Naive B cell (primary cell): ENCODE results near the gene ELANE. TPM values are rescaled to one million over a fixed set of nuclear protein-coding genes. Genes with fewer than 3 reads are reported as not detected.
"Not testable (repeated sequence)": the region's sequence is repeated elsewhere in the genome, so short reads cannot be mapped to it uniquely, and the experiment has no call there.

Experiments used
- ATAC-seq, 2 donors: fragments of 150-1000 bp; cut with Tn5 transposase; 2 replicates each; pipeline ENCODE4 v1.10.0; 2021; ENCODE audit warnings: low read depth in 2 of 2, mild to moderate bottlenecking in 2 of 2, moderate library complexity in 2 of 2
- DNase-seq: peaks from one replicate; pipeline ENCODE4 v3.0.0; 2022
- H3K27ac Mint-ChIP-seq, 6 donors: one replicate each; pipeline ENCODE4 v1.8.0; 2020 to 2022; ENCODE audit warnings: mild to moderate bottlenecking in 6 of 6, mixed read lengths in 6 of 6, moderate library complexity in 5 of 6, inconsistent platforms in 2 of 6
- H3K27me3 Mint-ChIP-seq, 3 donors: one replicate each; pipeline ENCODE4 v1.8.0; 2021 to 2022; ENCODE audit warnings: mixed read lengths in 3 of 3, mild to moderate bottlenecking in 1 of 3
- H3K36me3 Mint-ChIP-seq, 2 donors: one replicate each; pipeline ENCODE4 v1.8.0; 2020 to 2022; ENCODE audit warnings: mixed read lengths in 2 of 2, inconsistent platforms in 1 of 2, mild to moderate bottlenecking in 1 of 2
- H3K4me1 Mint-ChIP-seq, 3 donors: one replicate each; pipeline ENCODE4 v1.8.0; 2020 to 2022; ENCODE audit warnings: mixed read lengths in 3 of 3, inconsistent platforms in 1 of 3, mild to moderate bottlenecking in 1 of 3, moderate library complexity in 1 of 3
- H3K4me3 Mint-ChIP-seq, 8 donors: one replicate each; pipeline ENCODE4 v1.8.0; 2020 to 2022; ENCODE audit warnings: mild to moderate bottlenecking in 8 of 8, mixed read lengths in 8 of 8, moderate library complexity in 8 of 8, inconsistent platforms in 2 of 8
- H3K9me3 Mint-ChIP-seq, 7 donors: one replicate each; pipeline ENCODE4 v1.8.0; 2020 to 2022; ENCODE audit warnings: mixed read lengths in 7 of 7, mild to moderate bottlenecking in 5 of 7, inconsistent platforms in 2 of 7, moderate library complexity in 1 of 7
- polyA plus RNA-seq, 6 donors: library from polyadenylated mRNA; unstranded; fragments of 300-500 nt; fragmentation: Illumina TruSeq; gene quantifications; one replicate each; pipeline ENCODE4 v1.2.3, GENCODE V29; 2021; ENCODE audit warnings: low read depth in 6 of 6

The ELANE gene
- polyA plus RNA-seq, 6 donors from 2014 or later: not detected

DNA sequence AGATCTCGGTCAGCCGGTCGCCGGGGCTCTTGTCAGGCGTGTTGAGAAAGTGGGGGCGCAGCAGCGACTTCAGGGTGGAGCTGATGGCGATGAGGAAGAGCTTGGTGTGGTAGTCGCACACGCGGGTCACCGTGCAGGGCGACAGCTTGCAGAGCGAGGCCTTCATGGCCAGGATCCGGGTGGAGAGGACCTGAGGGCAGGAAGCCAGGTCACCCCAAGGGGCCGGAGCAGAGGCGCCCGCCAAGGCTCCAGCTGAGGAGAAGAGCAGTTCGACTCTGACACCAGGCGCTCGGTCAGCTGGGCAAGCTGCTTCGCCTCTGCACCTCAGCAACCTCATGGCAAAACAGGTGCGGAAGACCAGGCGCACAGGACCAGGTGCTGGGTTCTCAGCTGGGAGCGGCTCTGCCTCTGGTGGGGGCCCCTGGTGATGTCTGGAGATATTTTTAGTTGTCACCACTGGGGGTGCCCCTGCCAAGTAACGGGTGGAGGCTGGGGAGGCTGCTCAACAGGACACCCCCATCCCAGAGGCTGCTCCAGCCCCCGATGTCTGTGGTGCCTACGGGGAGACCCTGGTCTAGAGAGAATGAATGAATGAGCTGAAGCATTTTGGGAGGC is 23.3 kb downstream of the ELANE start:
- Mint-ChIP-seq H3K4me3 (peak overlapping the region in 1 of 8 donors; percentile 20), H3K9me3 (no peaks in the 10 kb centered on the region), H3K36me3 (peaks cover 0 to 4% of the 10 kb centered on the region in 2 donors), H3K4me1 (peaks cover 8 to 14% (median 11%) of the 10 kb centered on the region in 3 donors), H3K27me3 (no peaks in the 10 kb centered on the region), H3K27ac (peak overlapping the region in 1 of 6 donors; percentile 49)
- DNase-seq (no peak), ATAC-seq (no peak)

- ATAC-seq: no peak
- H3K9me3 Mint-ChIP-seq: no peaks in the 10 kb centered on the region
- no peaks in the 10 kb centered on the region for H3K36me3 Mint-ChIP-seq
- DNase-seq: no peak
- H3K4me1 Mint-ChIP-seq: peaks cover 8 to 14% (median 10%) of the 10 kb centered on the region in 3 donors
- H3K4me3 Mint-ChIP-seq: no peak overlapping the region
- H3K27ac Mint-ChIP-seq: peak overlapping the region in 2 of 6 donors; percentile 16 to 71
- no peaks in the 10 kb centered on the region for H3K27me3 Mint-ChIP-seq
These were observed 24.0 kb downstream of the ELANE start for GRCh38 chr19:876089-876488.

GRCh38 chr19:876780-877314 is 24.7 kb downstream of the ELANE start:
- no peak for DNase-seq
- ATAC-seq: no peak
- no peaks in the 10 kb centered on the region for H3K27me3 Mint-ChIP-seq
- no peak overlapping the region for H3K27ac Mint-ChIP-seq
- H3K4me1 Mint-ChIP-seq: peaks cover 8 to 14% (median 10%) of the 10 kb centered on the region in 3 donors
- no peaks in the 10 kb centered on the region for H3K36me3 Mint-ChIP-seq
- no peak overlapping the region for H3K4me3 Mint-ChIP-seq
- H3K9me3 Mint-ChIP-seq: no peaks in the 10 kb centered on the region

DNA sequence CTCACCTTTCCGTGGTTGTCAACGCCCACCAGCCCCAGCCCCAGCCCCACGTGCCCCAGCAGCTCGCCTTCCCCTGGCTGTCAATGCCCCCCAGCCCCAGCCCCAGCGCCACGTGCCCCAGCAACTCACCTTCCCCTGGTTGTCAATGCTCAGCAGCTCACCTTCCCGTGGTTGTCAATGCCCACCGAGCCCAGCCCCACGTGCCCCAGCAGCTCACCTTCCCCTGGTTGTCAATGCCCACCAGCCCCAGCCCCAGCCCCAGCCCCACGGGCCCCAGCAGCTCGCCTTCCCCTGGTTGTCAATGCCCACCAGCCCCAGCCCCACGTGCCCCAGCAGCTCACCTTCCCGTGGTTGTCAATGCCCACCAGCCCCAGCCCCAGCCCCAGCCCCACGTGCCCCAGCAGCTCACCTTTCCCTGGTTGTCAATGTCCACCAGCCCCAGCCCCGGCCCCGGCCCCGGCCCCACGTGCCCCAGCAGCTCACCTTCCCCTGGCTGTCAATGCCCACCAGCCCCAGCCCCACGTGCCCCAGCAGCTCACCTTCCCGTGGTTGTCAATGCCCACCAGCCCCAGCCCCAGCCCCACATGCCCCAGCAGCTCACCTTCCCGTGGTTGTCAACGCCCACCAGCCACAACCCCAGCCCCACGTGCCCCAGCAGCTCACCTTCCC is 26.0 kb downstream of the ELANE start:
- H3K9me3 Mint-ChIP-seq, H3K4me3 Mint-ChIP-seq, H3K27ac Mint-ChIP-seq, ATAC-seq, H3K36me3 Mint-ChIP-seq, H3K27me3 Mint-ChIP-seq, H3K4me1 Mint-ChIP-seq, DNase-seq: not testable (repeated sequence)

GRCh38 chr19:878751-879561 is 26.9 kb downstream of the ELANE start:
- not testable (repeated sequence) for H3K27ac Mint-ChIP-seq, H3K4me3 Mint-ChIP-seq, ATAC-seq, H3K27me3 Mint-ChIP-seq, H3K9me3 Mint-ChIP-seq, H3K36me3 Mint-ChIP-seq, H3K4me1 Mint-ChIP-seq, DNase-seq

DNA sequence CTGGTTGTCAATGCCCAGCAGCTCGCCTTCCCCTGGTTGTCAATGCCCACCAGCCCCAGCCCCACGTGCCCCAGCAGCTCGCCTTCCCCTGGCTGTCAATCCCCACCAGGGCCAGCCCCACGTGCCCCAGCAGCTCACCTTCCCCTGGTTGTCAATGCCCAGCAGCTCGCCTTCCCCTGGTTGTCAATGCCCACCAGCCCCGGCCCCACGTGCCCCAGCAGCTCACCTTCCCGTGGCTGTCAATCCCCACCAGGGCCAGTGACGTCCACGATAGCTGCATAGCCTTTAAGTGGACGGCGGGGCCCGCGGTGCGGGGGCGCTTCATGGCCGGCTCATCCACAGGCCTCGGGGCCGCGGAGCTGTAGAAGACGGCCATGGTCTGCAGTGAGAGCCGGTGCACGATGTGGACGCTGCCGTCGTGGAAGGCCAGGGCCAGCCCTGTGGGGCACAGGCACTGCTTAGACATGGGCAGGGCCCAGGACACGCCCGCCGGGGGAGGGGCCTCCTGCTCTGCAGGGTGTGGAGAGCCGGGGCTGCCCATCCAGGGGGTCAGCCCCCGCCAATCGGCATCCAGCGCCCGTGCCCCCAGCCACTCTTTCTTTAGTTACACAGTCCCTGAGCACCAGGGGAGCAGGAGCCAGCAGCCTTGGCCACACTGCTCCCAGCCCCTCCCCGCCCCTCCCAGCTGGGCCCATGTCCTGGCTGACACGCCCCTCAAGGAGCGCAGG is 27.8 kb downstream of the ELANE start:
- no peak for ATAC-seq
- H3K27ac Mint-ChIP-seq: no peak overlapping the region
- no peak for DNase-seq
- H3K36me3 Mint-ChIP-seq: no peaks in the 10 kb centered on the region
- peaks cover 2 to 8% (median 5%) of the 10 kb centered on the region in 3 donors for H3K4me1 Mint-ChIP-seq
- no peaks in the 10 kb centered on the region for H3K9me3 Mint-ChIP-seq
- no peaks in the 10 kb centered on the region for H3K27me3 Mint-ChIP-seq
- H3K4me3 Mint-ChIP-seq: no peak overlapping the region

GRCh38 chr19:881385-882071 is 29.4 kb downstream of the ELANE start:
- Mint-ChIP-seq H3K36me3 (no peaks in the 10 kb centered on the region), H3K4me1 (peaks cover 0 to 8% (median 5%) of the 10 kb centered on the region in 3 donors), H3K9me3 (no peaks in the 10 kb centered on the region), H3K4me3 (no peak overlapping the region), H3K27me3 (no peaks in the 10 kb centered on the region), H3K27ac (peak overlapping the region in 1 of 6 donors; percentile 36)
- DNase-seq: no peak
- no peak for ATAC-seq

GRCh38 chr19:882871-883497 is 30.9 kb downstream of the ELANE start:
- ATAC-seq (no peak), DNase-seq (no peak)
- Mint-ChIP-seq H3K27ac (peak overlapping the region in 1 of 6 donors; percentile 38), H3K36me3 (no peaks in the 10 kb centered on the region), H3K4me3 (no peak overlapping the region), H3K27me3 (no peaks in the 10 kb centered on the region), H3K4me1 (peaks cover 2 to 8% (median 5%) of the 10 kb centered on the region in 3 donors), H3K9me3 (no peaks in the 10 kb centered on the region)

- no peaks in the 10 kb centered on the region for H3K9me3 Mint-ChIP-seq
- peaks cover 2 to 8% (median 8%) of the 10 kb centered on the region in 3 donors for H3K4me1 Mint-ChIP-seq
- ATAC-seq: no peak
- H3K27me3 Mint-ChIP-seq: no peaks in the 10 kb centered on the region
- no peak for DNase-seq
- H3K4me3 Mint-ChIP-seq: no peak overlapping the region
- no peaks in the 10 kb centered on the region for H3K36me3 Mint-ChIP-seq
- H3K27ac Mint-ChIP-seq: peak overlapping the region in 1 of 6 donors; percentile 47
These were observed 31.6 kb downstream of the ELANE start for GRCh38 chr19:883661-884211.

DNA sequence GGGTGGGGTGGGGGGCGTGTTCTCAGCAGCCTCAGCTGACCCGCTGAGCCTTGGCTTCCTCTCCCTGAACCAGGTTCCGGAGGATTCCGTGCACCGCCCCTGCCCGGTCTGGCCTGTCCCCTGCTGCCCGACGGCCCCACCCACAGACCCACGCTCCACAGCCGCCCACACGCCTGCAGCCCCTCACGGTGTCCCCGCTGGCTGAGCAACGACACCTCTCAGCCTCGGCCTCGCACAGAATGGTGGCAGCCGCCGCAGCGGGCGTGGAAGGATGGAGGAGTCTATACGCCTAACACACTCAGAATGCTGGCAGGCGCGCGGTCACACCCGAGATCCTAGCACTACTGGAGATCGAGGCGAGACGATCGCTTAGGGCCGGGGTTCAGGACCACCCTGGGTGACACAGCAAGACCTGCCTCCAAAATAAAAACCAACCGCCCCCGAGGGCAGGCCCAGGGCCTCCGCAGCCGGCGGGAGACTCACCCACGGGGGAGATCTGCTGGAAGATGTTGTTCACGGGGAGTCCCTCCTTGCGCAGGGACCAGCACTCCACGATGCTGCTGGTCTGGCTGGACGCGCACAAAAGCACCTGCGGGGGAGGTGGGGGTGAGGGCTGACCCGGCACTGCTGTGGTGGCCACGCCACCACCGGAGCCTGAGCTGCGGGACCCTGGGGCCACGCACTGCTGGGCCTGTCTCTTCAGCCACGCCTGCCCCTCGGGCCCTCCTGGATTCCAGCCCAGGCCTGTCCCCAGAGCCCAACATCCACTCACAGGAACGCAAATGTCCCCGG is 32.5 kb downstream of the ELANE start:
- ATAC-seq (no peak), DNase-seq (no peak)
- H3K36me3 Mint-ChIP-seq: no peaks in the 10 kb centered on the region
- H3K27ac Mint-ChIP-seq: peak overlapping the region in 3 of 6 donors; percentile 36 to 86 (median 76)
- H3K4me3 Mint-ChIP-seq: no peak overlapping the region
- no peaks in the 10 kb centered on the region for H3K9me3 Mint-ChIP-seq
- H3K27me3 Mint-ChIP-seq: no peaks in the 10 kb centered on the region
- peaks cover 5 to 9% (median 7%) of the 10 kb centered on the region in 3 donors for H3K4me1 Mint-ChIP-seq

DNA sequence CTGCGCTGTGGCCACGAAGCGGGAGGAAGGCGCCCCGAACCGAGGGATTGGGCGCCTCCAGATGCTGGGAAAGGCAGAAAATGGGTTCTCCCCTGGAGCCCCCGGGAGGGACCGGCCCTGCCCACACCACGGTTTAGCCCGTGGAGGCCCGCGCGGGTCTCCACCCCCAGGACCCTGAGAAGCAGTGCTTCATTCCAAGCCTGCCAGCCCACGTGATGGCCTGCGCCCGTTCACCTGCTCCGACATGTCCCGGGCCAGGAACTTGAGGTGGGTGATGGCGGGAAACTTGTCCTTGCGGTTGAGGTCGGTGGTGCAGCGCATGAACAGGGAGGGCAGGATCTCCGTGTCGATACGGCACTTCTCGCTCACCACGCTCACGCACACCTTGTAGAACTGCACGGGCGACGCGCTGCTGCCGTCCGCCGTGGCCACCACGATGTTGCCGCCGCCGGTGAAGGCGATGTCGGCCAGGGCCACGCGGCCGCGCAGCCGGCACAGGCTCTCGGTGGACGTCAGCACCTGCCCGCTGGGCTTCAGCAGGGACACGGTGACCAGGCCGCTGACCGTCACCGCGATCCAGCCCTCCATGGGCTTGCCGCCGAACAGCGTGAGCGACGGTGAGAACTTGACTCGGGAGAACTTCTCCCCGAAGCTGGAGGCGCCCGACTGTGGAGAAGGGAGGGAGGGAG is 33.6 kb downstream of the ELANE start:
- peak overlapping the region in 1 of 6 donors; percentile 36 for H3K27ac Mint-ChIP-seq
- H3K9me3 Mint-ChIP-seq: no peaks in the 10 kb centered on the region
- peaks cover 3 to 9% (median 7%) of the 10 kb centered on the region in 3 donors for H3K4me1 Mint-ChIP-seq
- no peaks in the 10 kb centered on the region for H3K27me3 Mint-ChIP-seq
- DNase-seq (no peak), ATAC-seq (no peak)
- no peaks in the 10 kb centered on the region for H3K36me3 Mint-ChIP-seq
- peak overlapping the region in 1 of 8 donors; percentile 60 for H3K4me3 Mint-ChIP-seq
